DOHH2 (cell line): ENCODE data around the gene SYCN.
"Not testable (repeated sequence)": the region's sequence is repeated elsewhere in the genome, so short reads cannot be mapped to it uniquely, and the experiment has no call there.

Experiments
- CTCF ChIP-seq: fragments of 200-600 bp; sonication (generic); IDR thresholded peaks from one replicate; pipeline ENCODE4 v1.5.1; 2014; ENCODE audit warnings: antibody characterized with exemption, mild to moderate bottlenecking, low read depth, low read length; ENCODE audit not compliant: poor library complexity, severe bottlenecking
- EZH2phosphoT487 ChIP-seq: fragments of 200-600 bp; sonication (generic); IDR thresholded peaks from 2 replicates; pipeline ENCODE4 v1.6.1; 2017; ENCODE audit warnings: borderline replicate concordance, mild to moderate bottlenecking, antibody characterized with exemption, low read length, moderate library complexity, mixed read lengths

- TF ChIP-seq CTCF, EZH2phosphoT487: not testable (repeated sequence)
Measured at GRCh38 chr19:39245166-39245565, 41.1 kb upstream of the SYCN start.
